SK-N-SH (cell line): ENCODE data around the gene PHKB. TPM values are rescaled to one million over a fixed set of nuclear protein-coding genes. Genes with fewer than 3 reads are reported as not detected.
A peak's percentile ranks its signal among the peaks of the same experiment; 100 is the strongest.

ENCODE experiments used
- CTCF ChIA-PET: fragments of 300-600, 350-600 bp; formaldehyde crosslinking; extraction: SDS; loops from one replicate; lab custom pipeline; 2021; lab: Yijun Ruan, JAX
- POLR2A ChIA-PET: fragments of 350-600 bp; sonication (Branson Sonifier 250); formaldehyde crosslinking; extraction: SDS; loops from one replicate; lab custom pipeline; 2020; ENCODE audit warnings: antibody characterized with exemption, inconsistent platforms; lab: Yijun Ruan, JAX
- DNase-seq: peaks from one replicate; pipeline ENCODE4 v3.0.0; 2012
- H2AFZ ChIP-seq: fragments of 200-600 bp; sonication (generic); 2 replicates; pipeline ENCODE4 v1.8.1; 2016; ENCODE audit warnings: antibody characterized with exemption, mild to moderate bottlenecking, low read depth
- H3F3A ChIP-seq: fragments of 200-600 bp; sonication (generic); replicated peaks from 2 replicates; pipeline ENCODE3; 2016; ENCODE audit warnings: antibody characterized with exemption, mild to moderate bottlenecking; ENCODE audit not compliant: insufficient read depth
- H3K27ac ChIP-seq, 2 experiments: fragments of 200-500 bp in 1 of 2; fragments of 200-600 bp in 1 of 2; sonication (Bioruptor generic) in 1 of 2; sonication (generic), shearing (Covaris generic) in 1 of 2; 2 replicates each; pipeline versions ENCODE4 v1.5.1 to v1.6.1; 2014 to 2016; ENCODE audit warnings: low read depth in 2 of 2, inconsistent platforms in 1 of 2, low read length in 1 of 2, mild to moderate bottlenecking in 1 of 2, mixed read lengths in 1 of 2
- H3K27me3 ChIP-seq: fragments of 200-600 bp; sonication (generic), shearing (Covaris generic); 2 replicates; pipeline ENCODE4 v1.6.1; 2016; ENCODE audit warnings: mixed run types; ENCODE audit not compliant: insufficient read depth
- H3K36me3 ChIP-seq, 2 experiments: fragments of 200-500 bp in 1 of 2; fragments of 200-600 bp in 1 of 2; sonication (Bioruptor generic) in 1 of 2; sonication (generic) in 1 of 2; replicated peaks in 1 of 2; 2 replicates each; pipeline versions ENCODE3 to v1.5.1; 2014 to 2016; ENCODE audit warnings: low read length in 1 of 2, mild to moderate bottlenecking in 1 of 2; ENCODE audit not compliant: insufficient read depth in 2 of 2, control insufficient read depth in 1 of 2
- H3K4me1 ChIP-seq, 2 experiments: fragments of 200-500 bp in 1 of 2; fragments of 200-600 bp in 1 of 2; sonication (Bioruptor generic) in 1 of 2; sonication (generic), shearing (Covaris generic) in 1 of 2; 2 replicates each; pipeline versions ENCODE4 v1.5.1 to v1.6.1; 2014 to 2016; ENCODE audit warnings: low read depth in 1 of 2, low read length in 1 of 2, mixed run types in 1 of 2; ENCODE audit not compliant: insufficient read depth in 2 of 2, control insufficient read depth in 1 of 2
- H3K4me2 ChIP-seq: fragments of 200-600 bp; sonication (generic), shearing (Covaris generic); 2 replicates; pipeline ENCODE4 v1.6.1; 2017; ENCODE audit warnings: mixed run types
- H3K4me3 ChIP-seq, 2 experiments: fragments of 200-500 bp in 1 of 2; fragments of 200-600 bp in 1 of 2; sonication (Bioruptor generic) in 1 of 2; sonication (generic), shearing (Covaris generic) in 1 of 2; 2 replicates each; pipeline versions ENCODE4 v1.5.1 to v1.8.1; 2014 to 2016; ENCODE audit warnings: low read depth in 2 of 2, inconsistent platforms in 1 of 2, low read length in 1 of 2, mild to moderate bottlenecking in 1 of 2, mixed read lengths in 1 of 2, moderate library complexity in 1 of 2
- H3K79me2 ChIP-seq: fragments of 200-600 bp; sonication (generic); 2 replicates; pipeline ENCODE4 v1.8.1; 2017; ENCODE audit warnings: mild to moderate bottlenecking; ENCODE audit not compliant: insufficient read depth
- H3K9ac ChIP-seq: fragments of 200-600 bp; sonication (generic); 2 replicates; pipeline ENCODE4 v1.6.1; 2017; ENCODE audit warnings: mixed run types
- H3K9me2 ChIP-seq: fragments of 200-600 bp; sonication (generic); 2 replicates; pipeline ENCODE4 v1.6.1; 2017; ENCODE audit warnings: mixed run types
- H3K9me3 ChIP-seq: fragments of 200-600 bp; sonication (generic); 2 replicates; pipeline ENCODE4 v1.6.1; 2017; ENCODE audit warnings: mixed run types, mild to moderate bottlenecking, moderate library complexity
- H4K20me1 ChIP-seq: fragments of 200-600 bp; sonication (generic); 2 replicates; pipeline ENCODE4 v1.6.1; 2017; ENCODE audit warnings: mild to moderate bottlenecking, mixed run types; ENCODE audit not compliant: insufficient read depth
- CHD2 ChIP-seq: fragments of 150-350 bp; IDR thresholded peaks from 2 replicates; pipeline ENCODE4 v1.6.1; 2018; ENCODE audit warnings: low read length; ENCODE audit not compliant: partially characterized antibody
- ELF1 ChIP-seq: IDR thresholded peaks from 2 replicates; pipeline ENCODE4 v1.4.0; 2012
- EP300 ChIP-seq, 2 experiments: IDR thresholded peaks; 2 replicates each; pipeline versions ENCODE4 v1.4.0 to v1.6.1; 2012; ENCODE audit warnings: borderline replicate concordance in 1 of 2, low read depth in 1 of 2, low read length in 1 of 2
- EZH2phosphoT487 ChIP-seq: fragments of 200-600 bp; sonication (generic); IDR thresholded peaks from 2 replicates; pipeline ENCODE4 v1.6.1; 2017; ENCODE audit warnings: low read depth, mixed run types, mild to moderate bottlenecking, antibody characterized with exemption, moderate library complexity, borderline replicate concordance
- GABPA ChIP-seq: IDR thresholded peaks from 2 replicates; pipeline ENCODE4 v1.4.0; 2012; ENCODE audit warnings: low read depth, mild to moderate bottlenecking
- GATA2 ChIP-seq: sonication (generic); formaldehyde crosslinking; IDR thresholded peaks from 2 replicates; pipeline ENCODE4 v1.5.0; 2020; ENCODE audit warnings: mild to moderate bottlenecking, missing genetic modification reagents
- POLR2AphosphoS5 ChIP-seq: IDR thresholded peaks from 2 replicates; pipeline ENCODE4 v1.6.1; 2012; ENCODE audit warnings: low read depth, low read length
- RAD21 ChIP-seq: IDR thresholded peaks from 2 replicates; pipeline ENCODE4 v1.6.1; 2012; ENCODE audit warnings: mild to moderate bottlenecking, low read length
- RCOR1 ChIP-seq: fragments of 150-350 bp; IDR thresholded peaks from 2 replicates; pipeline ENCODE4 v1.6.1; 2017; ENCODE audit warnings: antibody characterized with exemption, low read length
- REST ChIP-seq: IDR thresholded peaks from 2 replicates; pipeline ENCODE4 v1.6.1; 2012; ENCODE audit warnings: mild to moderate bottlenecking, low read depth, low read length, moderate library complexity
- RFX5 ChIP-seq: IDR thresholded peaks from 2 replicates; pipeline ENCODE4 v1.6.1; 2012; ENCODE audit warnings: mild to moderate bottlenecking, improper control_type of control experiment, low read length
- SIN3A ChIP-seq: IDR thresholded peaks from 2 replicates; pipeline ENCODE4 v1.6.1; 2012; ENCODE audit warnings: low read depth, mild to moderate bottlenecking, low read length, moderate library complexity, borderline replicate concordance
- TAF1 ChIP-seq: IDR thresholded peaks from 2 replicates; pipeline ENCODE4 v1.6.1; 2012; ENCODE audit warnings: low read depth, mild to moderate bottlenecking, low read length, moderate library complexity, borderline replicate concordance
- TCF12 ChIP-seq: IDR thresholded peaks from 2 replicates; pipeline ENCODE4 v1.4.0; 2012
- TEAD4 ChIP-seq: IDR thresholded peaks from 2 replicates; pipeline ENCODE4 v1.4.0; 2012; ENCODE audit warnings: mild to moderate bottlenecking, borderline replicate concordance; ENCODE audit not compliant: insufficient read depth
- USF1 ChIP-seq: IDR thresholded peaks from 2 replicates; pipeline ENCODE4 v1.4.0; 2012; ENCODE audit warnings: low read depth, borderline replicate concordance
- YY1 ChIP-seq: IDR thresholded peaks from 2 replicates; pipeline ENCODE4 v1.4.0; 2012; ENCODE audit warnings: low read depth, mild to moderate bottlenecking
- ZBTB33 ChIP-seq: IDR thresholded peaks from 2 replicates; pipeline ENCODE4 v1.4.0; 2012; ENCODE audit warnings: low read depth, borderline replicate concordance
- WGBS: methylation state at CpG from one replicate; pipeline ENCODE4 v1.1.6; 2017; ENCODE audit warnings: low lambda C conversion rate; 5-methylcytosine and 5-hydroxymethylcytosine counted together
- polyA plus RNA-seq, 3 experiments: library from polyadenylated mRNA; depleted of rRNA; stranded (reverse); fragments of >200 nt; gene quantifications; 2 replicates each; pipeline ENCODE4 v1.2.3, GENCODE V29; 2012
- TF ChIP-seq, protein P1 (sequence below): IDR thresholded peaks from 2 replicates; pipeline ENCODE4 v1.4.0; 2012; ENCODE audit warnings: low read depth
- TF ChIP-seq, protein P2 (sequence below): IDR thresholded peaks from 2 replicates; pipeline ENCODE4; 2012
- TF ChIP-seq, protein P3 (sequence below): fragments of 150-350 bp; IDR thresholded peaks from 2 replicates; pipeline ENCODE4 v1.6.1; 2017; ENCODE audit warnings: antibody characterized with exemption, low read length, low read depth, borderline replicate concordance

Gene PHKB
- 20.8 and 27.6 TPM in 2 replicates for polyA plus RNA-seq (2012; rRNA removed)
- 24.0 and 27.3 TPM in 2 replicates for polyA plus RNA-seq (2012; cell fraction: cytosol; rRNA removed)
- 23.1 and 47.1 TPM in 2 replicates for polyA plus RNA-seq (2012; cell fraction: nucleus; rRNA removed)

DNA sequence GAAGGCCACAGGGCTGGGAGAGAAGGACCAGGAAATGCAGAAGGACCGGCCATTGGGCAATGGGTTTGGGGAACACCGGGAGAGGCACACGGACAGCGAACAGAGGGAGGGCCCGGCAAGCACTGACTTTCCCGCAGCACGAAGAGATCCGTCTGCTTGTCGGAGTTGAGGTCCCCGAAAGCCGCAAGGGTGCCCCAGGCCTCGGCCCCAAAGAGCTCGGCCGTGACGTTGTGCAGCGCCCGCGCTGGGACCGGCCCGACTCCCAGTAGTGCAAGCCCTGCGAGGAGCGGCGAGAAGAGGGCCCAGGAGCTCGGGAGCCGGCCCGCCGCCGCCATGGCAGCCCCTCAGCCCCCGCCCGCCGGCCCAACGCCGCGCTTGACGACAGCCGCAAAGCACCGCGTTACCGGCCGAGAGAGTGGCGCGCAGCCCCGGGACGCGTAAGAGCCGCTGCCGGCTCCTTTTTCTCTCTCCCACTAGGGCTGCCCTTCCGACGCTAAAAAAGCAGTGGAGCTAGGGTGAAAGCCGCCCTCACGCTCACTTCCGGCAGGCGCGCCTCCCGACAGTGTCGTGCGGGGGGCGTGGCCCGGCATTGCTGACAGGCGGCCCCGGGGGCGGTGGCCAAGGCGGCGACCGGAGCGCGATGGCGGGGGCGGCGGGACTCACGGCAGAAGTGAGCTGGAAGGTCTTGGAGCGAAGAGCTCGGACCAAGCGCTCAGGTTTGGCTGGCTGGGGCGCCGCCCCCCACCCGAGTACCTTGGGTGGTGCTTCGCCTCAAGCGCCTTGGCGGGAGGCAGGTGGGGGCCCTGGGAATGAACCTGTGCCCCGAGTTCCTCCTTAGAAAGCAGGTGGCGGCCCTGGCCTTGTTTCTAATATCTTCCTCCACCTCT, at the start of gene PHKB, which contains the start of gene ITFG1:
Gene PHKB (plus strand): TSS at position 621 of the 887 bp plus-strand sequence. CDS start 20 bp downstream, at position 641.
Gene ITFG1 (minus strand): TSS at position 353 of the 887 bp plus-strand sequence. CDS start 18 bp downstream, at position 335.
- H3K4me1 ChIP-seq, result peaks cover 20 to 42% of the 10 kb centered on the region in 2 experiments; a peak in 3 of 4 replicates
- peak; percentile 93 for DNase-seq
- TF ChIP-seq ELF1, result peak; percentile 85
- TF ChIP-seq, protein P1, sequence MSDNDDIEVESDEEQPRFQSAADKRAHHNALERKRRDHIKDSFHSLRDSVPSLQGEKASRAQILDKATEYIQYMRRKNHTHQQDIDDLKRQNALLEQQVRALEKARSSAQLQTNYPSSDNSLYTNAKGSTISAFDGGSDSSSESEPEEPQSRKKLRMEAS, result 0 out of 2 replicates have a peak, but pooled peaks have one; percentile 14
- TF ChIP-seq REST, result 0 out of 2 replicates have a peak, but pooled peaks have one; percentile 23
- TF ChIP-seq RCOR1, result no peak
- TF ChIP-seq TAF1, result peak; percentile 81
- peak; percentile 48; the same call in 1 of the 2 replicates for TF ChIP-seq TEAD4
- TF ChIP-seq EZH2phosphoT487, result no peak
- 0 out of 2 replicates have a peak, but pooled peaks have one; percentile 30 for TF ChIP-seq USF1
- no peak for TF ChIP-seq RFX5
- peak; percentile 22 for TF ChIP-seq CHD2
- no peak for TF ChIP-seq GATA2
- TF ChIP-seq GABPA, result peak; percentile 72
- peak; percentile 59; the same call in 1 of the 2 replicates for TF ChIP-seq POLR2AphosphoS5
- TF ChIP-seq SIN3A, result 0 out of 2 replicates have a peak, but pooled peaks have one; percentile 39
- no peak for TF ChIP-seq RAD21
- TF ChIP-seq ZBTB33, result peak; percentile 75
- TF ChIP-seq, protein P2, sequence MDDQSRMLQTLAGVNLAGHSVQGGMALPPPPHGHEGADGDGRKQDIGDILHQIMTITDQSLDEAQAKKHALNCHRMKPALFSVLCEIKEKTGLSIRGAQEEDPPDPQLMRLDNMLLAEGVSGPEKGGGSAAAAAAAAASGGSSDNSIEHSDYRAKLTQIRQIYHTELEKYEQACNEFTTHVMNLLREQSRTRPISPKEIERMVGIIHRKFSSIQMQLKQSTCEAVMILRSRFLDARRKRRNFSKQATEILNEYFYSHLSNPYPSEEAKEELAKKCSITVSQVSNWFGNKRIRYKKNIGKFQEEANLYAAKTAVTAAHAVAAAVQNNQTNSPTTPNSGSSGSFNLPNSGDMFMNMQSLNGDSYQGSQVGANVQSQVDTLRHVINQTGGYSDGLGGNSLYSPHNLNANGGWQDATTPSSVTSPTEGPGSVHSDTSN, result peak; percentile 50; the same call in 1 of the 2 replicates
- 0 out of 2 replicates have a peak, but pooled peaks have one; percentile 8 for TF ChIP-seq TCF12
- TF ChIP-seq, protein P3, sequence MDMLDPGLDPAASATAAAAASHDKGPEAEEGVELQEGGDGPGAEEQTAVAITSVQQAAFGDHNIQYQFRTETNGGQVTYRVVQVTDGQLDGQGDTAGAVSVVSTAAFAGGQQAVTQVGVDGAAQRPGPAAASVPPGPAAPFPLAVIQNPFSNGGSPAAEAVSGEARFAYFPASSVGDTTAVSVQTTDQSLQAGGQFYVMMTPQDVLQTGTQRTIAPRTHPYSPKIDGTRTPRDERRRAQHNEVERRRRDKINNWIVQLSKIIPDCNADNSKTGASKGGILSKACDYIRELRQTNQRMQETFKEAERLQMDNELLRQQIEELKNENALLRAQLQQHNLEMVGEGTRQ, result no peak
- TF ChIP-seq EP300 (IDR thresholded peaks at IDR 0.05; ENCODE audit: borderline replicate concordance in 1 of 2, low read depth in 1 of 2, low read length in 1 of 2), result peak in 1 of 2 experiments; percentile 43; a peak in 1 of 4 replicates
- TF ChIP-seq YY1, result peak; percentile 88
- H3K27me3 ChIP-seq, result no peaks in the 10 kb centered on the region
- H3K9me3 ChIP-seq, result no peaks in the 10 kb centered on the region
- H4K20me1 ChIP-seq, result no peaks in the 10 kb centered on the region
- H3K4me2 ChIP-seq, result peak within 1 kb of the TSS; percentile 83
- peak within 1 kb of the TSS; percentile 88 to 98 for H3K4me3 ChIP-seq
- H3K36me3 ChIP-seq, result peaks cover 20 to 33% of the 10 kb centered on the region in 2 experiments
- 0% methylated on average over 11 of the region's 82 CpGs for WGBS
- H3F3A ChIP-seq, result peaks cover 9% of the 10 kb centered on the region
- H3K9me2 ChIP-seq, result no peaks in the 10 kb centered on the region
- H3K9ac ChIP-seq, result peak within 1 kb of the TSS; percentile 84
- peaks cover 35% of the 10 kb centered on the region; the same call in 1 of the 2 replicates for H3K79me2 ChIP-seq
- peak within 1 kb of the TSS; percentile 90 for H2AFZ ChIP-seq
- POLR2A ChIA-PET, result interaction anchor here (0.5 to 1.4 kb wide), 2 partner anchors 36 to 61 kb away, joined by 3 read pairs; no protein-coding TSS in a partner anchor
- CTCF ChIA-PET, result interaction anchor here (0.6 to 2.2 kb wide), 10 partner anchors 10 to 657 kb away, joined by 3 to 9 read pairs (median 4); partner anchors contain the start of gene NETO2
- peak within 1 kb of the TSS; percentile 98 to 99 for H3K27ac ChIP-seq
